ENCODE results near the gene EDARADD.

The EDARADD gene

DNA sequence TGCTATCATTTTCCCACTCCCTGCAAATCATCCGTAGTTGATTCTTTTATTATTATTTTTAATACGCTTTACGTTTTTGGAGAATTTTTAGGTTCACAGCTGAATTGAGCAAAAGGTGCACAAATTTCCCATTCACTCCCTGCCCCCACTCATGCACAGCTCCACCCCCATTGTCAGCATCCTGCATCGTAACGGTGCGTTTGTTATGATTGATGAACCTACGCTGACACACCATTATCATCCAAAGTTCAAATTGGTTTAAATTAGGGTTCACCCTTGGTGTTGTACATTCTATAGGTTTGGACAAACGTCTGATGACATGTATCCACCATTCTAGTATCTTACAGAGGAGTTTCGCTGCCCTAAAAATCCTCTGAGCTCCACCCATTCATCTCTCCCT is 44.5 kb downstream of the EDARADD start:
- Histone ChIP-seq H3K27me3 (no peaks in the 10 kb centered on the region), H3K4me1 (ENCODE audit: control insufficient read depth in 1 of 2, insufficient read depth in 1 of 2, low read depth in 1 of 2, low read length in 1 of 2) (no peaks in the 10 kb centered on the region), H3K27ac (no peak overlapping the region), H3K9me3 (no peaks in the 10 kb centered on the region), H3K4me3 (ENCODE audit: low read depth in 1 of 2, low read length in 1 of 2) (no peak overlapping the region), H3K36me3 (no peaks in the 10 kb centered on the region)
- TF ChIP-seq CTCF (IDR thresholded peaks at IDR 0.05), result no peak

GRCh38 chr1:236440373-236440772 is 46.3 kb downstream of the EDARADD start:
- no peaks in the 10 kb centered on the region for H3K4me1 ChIP-seq (ENCODE audit: control insufficient read depth in 1 of 2, insufficient read depth in 1 of 2, low read depth in 1 of 2, low read length in 1 of 2)
- no peaks in the 10 kb centered on the region for H3K9me3 ChIP-seq
- no peaks in the 10 kb centered on the region for H3K27me3 ChIP-seq
- H3K4me3 ChIP-seq (ENCODE audit: low read depth in 1 of 2, low read length in 1 of 2), result no peak overlapping the region
- H3K36me3 ChIP-seq, result no peaks in the 10 kb centered on the region
- no peak for TF ChIP-seq CTCF (IDR thresholded peaks at IDR 0.05)
- no peak overlapping the region for H3K27ac ChIP-seq

- Histone ChIP-seq H3K36me3 (no peaks in the 10 kb centered on the region), H3K4me1 (ENCODE audit: control insufficient read depth in 1 of 2, insufficient read depth in 1 of 2, low read depth in 1 of 2, low read length in 1 of 2) (no peaks in the 10 kb centered on the region), H3K27me3 (no peaks in the 10 kb centered on the region), H3K4me3 (ENCODE audit: low read depth in 1 of 2, low read length in 1 of 2) (no peak overlapping the region), H3K27ac (no peak overlapping the region), H3K9me3 (no peaks in the 10 kb centered on the region)
- TF ChIP-seq CTCF (IDR thresholded peaks at IDR 0.05), result no peak
Measured at GRCh38 chr1:236450779-236451178, 56.7 kb downstream of the EDARADD start.

- H3K4me1 ChIP-seq (ENCODE audit: control insufficient read depth in 1 of 2, insufficient read depth in 1 of 2, low read depth in 1 of 2, low read length in 1 of 2), result no peaks in the 10 kb centered on the region
- no peaks in the 10 kb centered on the region for H3K9me3 ChIP-seq
- H3K4me3 ChIP-seq (ENCODE audit: low read depth in 1 of 2, low read length in 1 of 2), result no peak overlapping the region
- TF ChIP-seq CTCF (IDR thresholded peaks at IDR 0.05), result no peak
- H3K36me3 ChIP-seq, result no peaks in the 10 kb centered on the region
- no peak overlapping the region for H3K27ac ChIP-seq
- H3K27me3 ChIP-seq, result no peaks in the 10 kb centered on the region
Measured at GRCh38 chr1:236451796-236452373, 57.8 kb downstream of the EDARADD start.

GRCh38 chr1:236455243-236455642 is 61.2 kb downstream of the EDARADD start:
- Histone ChIP-seq H3K36me3 (no peaks in the 10 kb centered on the region), H3K27me3 (no peaks in the 10 kb centered on the region), H3K27ac (no peak overlapping the region), H3K4me1 (ENCODE audit: control insufficient read depth in 1 of 2, insufficient read depth in 1 of 2, low read depth in 1 of 2, low read length in 1 of 2) (no peaks in the 10 kb centered on the region), H3K4me3 (ENCODE audit: low read depth in 1 of 2, low read length in 1 of 2) (no peak overlapping the region), H3K9me3 (no peaks in the 10 kb centered on the region)
- no peak for TF ChIP-seq CTCF (IDR thresholded peaks at IDR 0.05)

GRCh38 chr1:236457775-236458174 is 63.7 kb downstream of the EDARADD start:
- Histone ChIP-seq H3K4me1 (ENCODE audit: control insufficient read depth in 1 of 2, insufficient read depth in 1 of 2, low read depth in 1 of 2, low read length in 1 of 2) (no peaks in the 10 kb centered on the region), H3K36me3 (no peaks in the 10 kb centered on the region), H3K4me3 (ENCODE audit: low read depth in 1 of 2, low read length in 1 of 2) (no peak overlapping the region), H3K9me3 (no peaks in the 10 kb centered on the region), H3K27me3 (no peaks in the 10 kb centered on the region), H3K27ac (no peak overlapping the region)
- TF ChIP-seq CTCF (IDR thresholded peaks at IDR 0.05), result no peak

Data from neutrophil (primary cell).